Measurements from ENCODE around the gene FOXB1. TPM values are rescaled to one million over a fixed set of nuclear protein-coding genes. Genes with fewer than 3 reads are reported as not detected.

FOXB1 gene
- total RNA-seq, 1 donor from 2014 or later, result not detected

DNA sequence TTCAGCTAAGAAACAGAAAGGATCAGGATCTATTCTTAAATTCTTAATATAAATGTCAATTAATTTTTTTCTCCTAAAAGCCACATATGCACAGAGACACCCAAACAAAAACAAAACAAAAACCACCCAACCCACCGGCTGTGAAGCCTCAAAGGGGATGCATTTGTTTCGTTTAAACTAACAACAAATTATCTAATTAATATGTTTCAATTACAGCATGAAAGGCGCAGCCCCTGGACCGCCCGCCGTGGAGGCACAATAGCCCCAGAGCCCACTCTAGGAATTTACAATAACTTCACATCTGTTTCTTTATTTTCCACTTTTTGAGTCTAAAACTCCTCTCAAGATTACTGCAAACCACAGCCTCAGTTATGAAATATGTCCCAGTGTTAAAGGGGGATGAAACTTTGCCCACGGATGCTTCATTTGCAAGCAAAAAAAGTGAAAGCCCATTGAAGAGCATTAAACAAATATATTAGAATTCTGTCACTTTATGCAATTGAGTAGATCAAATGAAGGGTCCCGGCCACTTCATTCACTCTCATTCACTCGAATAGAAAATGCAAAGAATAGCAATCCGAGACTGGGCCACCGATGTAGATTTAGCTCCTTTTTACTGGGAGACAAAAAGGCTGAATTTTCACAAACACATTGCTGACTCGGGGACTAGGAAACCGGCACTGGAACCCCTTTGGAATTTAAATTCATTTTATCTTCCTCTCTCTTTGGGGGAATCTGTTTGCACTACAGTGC, 6.0 kb downstream of the FOXB1 start:
- TF ChIP-seq, protein P1, sequence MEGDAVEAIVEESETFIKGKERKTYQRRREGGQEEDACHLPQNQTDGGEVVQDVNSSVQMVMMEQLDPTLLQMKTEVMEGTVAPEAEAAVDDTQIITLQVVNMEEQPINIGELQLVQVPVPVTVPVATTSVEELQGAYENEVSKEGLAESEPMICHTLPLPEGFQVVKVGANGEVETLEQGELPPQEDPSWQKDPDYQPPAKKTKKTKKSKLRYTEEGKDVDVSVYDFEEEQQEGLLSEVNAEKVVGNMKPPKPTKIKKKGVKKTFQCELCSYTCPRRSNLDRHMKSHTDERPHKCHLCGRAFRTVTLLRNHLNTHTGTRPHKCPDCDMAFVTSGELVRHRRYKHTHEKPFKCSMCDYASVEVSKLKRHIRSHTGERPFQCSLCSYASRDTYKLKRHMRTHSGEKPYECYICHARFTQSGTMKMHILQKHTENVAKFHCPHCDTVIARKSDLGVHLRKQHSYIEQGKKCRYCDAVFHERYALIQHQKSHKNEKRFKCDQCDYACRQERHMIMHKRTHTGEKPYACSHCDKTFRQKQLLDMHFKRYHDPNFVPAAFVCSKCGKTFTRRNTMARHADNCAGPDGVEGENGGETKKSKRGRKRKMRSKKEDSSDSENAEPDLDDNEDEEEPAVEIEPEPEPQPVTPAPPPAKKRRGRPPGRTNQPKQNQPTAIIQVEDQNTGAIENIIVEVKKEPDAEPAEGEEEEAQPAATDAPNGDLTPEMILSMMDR (IDR thresholded peaks at IDR 0.05), result no peak
- DNase-seq (ENCODE audit: low spot score), result no peak
- H3K36me3 Mint-ChIP-seq (ENCODE audit: low read depth), result no peaks in the 10 kb centered on the region
- H3K9me3 Mint-ChIP-seq (ENCODE audit: low read depth), result no peaks in the 10 kb centered on the region
- peaks cover 84% of the 10 kb centered on the region for H3K27me3 Mint-ChIP-seq (ENCODE audit: low read depth)
- H3K4me3 Mint-ChIP-seq (ENCODE audit: unreplicated experiment), result no peak overlapping the region
- peaks cover 16% of the 10 kb centered on the region for H3K4me1 Mint-ChIP-seq (ENCODE audit: low read depth)
- H3K27ac Mint-ChIP-seq (ENCODE audit: unreplicated experiment), result no peak overlapping the region

DNA sequence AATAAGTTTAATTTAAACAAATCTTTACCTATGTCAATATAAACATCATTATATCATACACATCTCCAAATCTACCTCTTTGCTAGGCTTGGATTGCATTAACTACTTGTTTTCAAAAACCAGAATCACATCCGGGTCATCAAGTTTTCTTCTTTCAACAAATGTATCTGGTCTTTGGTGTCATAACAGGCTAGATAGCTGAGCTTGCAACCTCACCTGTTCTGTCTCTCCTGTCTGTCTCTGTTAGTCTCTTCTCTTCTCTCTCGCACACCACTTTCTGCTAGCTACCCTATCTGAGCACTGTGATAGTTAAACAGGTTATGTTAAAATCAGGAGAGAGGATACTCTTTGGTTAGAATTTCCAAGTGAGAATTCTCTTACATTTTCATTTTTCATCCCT, 6.7 kb downstream of the FOXB1 start:
- no peak overlapping the region for H3K27ac Mint-ChIP-seq (ENCODE audit: unreplicated experiment)
- TF ChIP-seq, protein P1 (IDR thresholded peaks at IDR 0.05), result no peak

DNA sequence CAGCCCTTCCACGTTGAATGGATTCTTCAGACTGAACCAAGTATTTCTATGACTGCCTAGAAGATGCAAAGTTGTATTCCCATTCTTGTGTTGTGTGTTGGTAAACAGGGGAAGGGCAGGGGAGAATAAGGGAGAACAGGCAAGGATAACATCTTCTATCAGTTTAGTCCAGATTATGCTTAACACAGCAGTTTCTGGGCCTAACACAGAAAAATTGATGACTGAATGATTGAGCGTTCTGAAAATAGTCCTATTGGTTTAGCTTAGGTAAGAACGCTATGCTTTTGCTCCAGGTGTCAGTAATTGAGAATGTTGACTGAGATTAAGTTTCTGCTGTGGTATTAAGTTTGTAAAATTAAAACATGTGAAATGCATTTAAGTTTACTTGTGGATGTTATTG, 8.6 kb downstream of the FOXB1 start:
- DNase-seq (ENCODE audit: low spot score), result no peak
- peaks cover 6% of the 10 kb centered on the region for H3K9me3 Mint-ChIP-seq (ENCODE audit: low read depth)
- H3K4me1 Mint-ChIP-seq (ENCODE audit: low read depth), result no peaks in the 10 kb centered on the region
- no peak overlapping the region for H3K4me3 Mint-ChIP-seq (ENCODE audit: unreplicated experiment)
- H3K27ac Mint-ChIP-seq (ENCODE audit: unreplicated experiment), result no peak overlapping the region
- peaks cover 73% of the 10 kb centered on the region for H3K27me3 Mint-ChIP-seq (ENCODE audit: low read depth)
- TF ChIP-seq, protein P1 (IDR thresholded peaks at IDR 0.05), result no peak
- no peaks in the 10 kb centered on the region for H3K36me3 Mint-ChIP-seq (ENCODE audit: low read depth)

More for the DNA sequence above, 6.7 kb downstream of the FOXB1 start:
- DNase-seq (ENCODE audit: low spot score), result no peak
- no peaks in the 10 kb centered on the region for H3K9me3 Mint-ChIP-seq (ENCODE audit: low read depth)
- H3K27me3 Mint-ChIP-seq (ENCODE audit: low read depth), result peaks cover 83% of the 10 kb centered on the region
- H3K36me3 Mint-ChIP-seq (ENCODE audit: low read depth), result no peaks in the 10 kb centered on the region
- no peak overlapping the region for H3K4me3 Mint-ChIP-seq (ENCODE audit: unreplicated experiment)
- H3K4me1 Mint-ChIP-seq (ENCODE audit: low read depth), result peaks cover 9% of the 10 kb centered on the region

DNA sequence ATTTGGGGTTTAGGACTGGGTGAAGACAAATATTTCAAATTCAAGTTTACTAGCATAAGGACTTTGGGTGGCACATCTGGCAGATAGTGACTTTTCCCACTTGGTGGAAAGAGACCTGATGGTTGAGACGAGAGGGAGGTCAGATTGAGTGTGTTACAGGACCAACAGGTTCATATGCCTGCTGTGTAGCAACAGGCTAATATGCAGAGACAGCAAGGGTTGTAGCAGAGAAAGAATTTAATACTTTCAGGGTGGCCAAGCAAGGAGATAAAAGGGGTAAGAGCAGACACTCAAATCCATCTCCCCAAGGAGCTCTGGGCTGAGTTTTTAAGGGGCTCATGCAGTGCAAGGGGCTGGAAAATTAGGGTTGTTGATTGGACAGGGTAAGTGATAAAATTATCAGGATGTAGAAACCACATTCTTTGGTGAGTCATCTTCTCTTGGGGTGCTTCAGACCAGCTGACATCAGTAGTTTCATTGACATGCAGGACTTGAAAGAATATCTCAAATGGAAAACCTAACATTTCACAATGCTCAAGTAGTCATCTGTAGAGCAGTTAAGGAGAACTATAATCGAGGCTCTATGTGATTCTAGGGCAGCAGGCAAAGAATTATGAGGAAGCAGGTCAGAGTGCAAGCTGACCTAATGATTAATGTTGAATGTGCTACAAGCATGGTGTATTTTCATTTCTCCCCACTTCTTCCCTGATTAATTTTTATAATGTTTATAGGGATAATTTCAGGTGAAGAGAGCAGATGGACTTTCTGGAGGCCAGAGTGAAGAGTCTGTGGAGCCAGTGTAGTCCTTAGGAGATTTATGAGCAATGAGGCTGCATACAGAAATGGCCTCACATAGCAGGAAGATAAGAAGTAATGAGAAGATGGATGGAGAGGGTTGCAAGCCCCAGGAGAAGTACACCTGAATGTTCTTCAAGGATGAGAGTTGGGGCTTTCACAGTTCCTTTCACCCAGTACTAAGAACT, 13.7 kb downstream of the FOXB1 start:
- DNase-seq (ENCODE audit: low spot score), result no peak
- H3K4me1 Mint-ChIP-seq (ENCODE audit: low read depth), result no peaks in the 10 kb centered on the region
- no peak overlapping the region for H3K27ac Mint-ChIP-seq (ENCODE audit: unreplicated experiment)
- H3K27me3 Mint-ChIP-seq (ENCODE audit: low read depth), result peaks cover 50% of the 10 kb centered on the region
- TF ChIP-seq, protein P1 (IDR thresholded peaks at IDR 0.05), result no peak
- H3K9me3 Mint-ChIP-seq (ENCODE audit: low read depth), result peaks cover 9% of the 10 kb centered on the region
- H3K36me3 Mint-ChIP-seq (ENCODE audit: low read depth), result no peaks in the 10 kb centered on the region
- no peak overlapping the region for H3K4me3 Mint-ChIP-seq (ENCODE audit: unreplicated experiment)

DNA sequence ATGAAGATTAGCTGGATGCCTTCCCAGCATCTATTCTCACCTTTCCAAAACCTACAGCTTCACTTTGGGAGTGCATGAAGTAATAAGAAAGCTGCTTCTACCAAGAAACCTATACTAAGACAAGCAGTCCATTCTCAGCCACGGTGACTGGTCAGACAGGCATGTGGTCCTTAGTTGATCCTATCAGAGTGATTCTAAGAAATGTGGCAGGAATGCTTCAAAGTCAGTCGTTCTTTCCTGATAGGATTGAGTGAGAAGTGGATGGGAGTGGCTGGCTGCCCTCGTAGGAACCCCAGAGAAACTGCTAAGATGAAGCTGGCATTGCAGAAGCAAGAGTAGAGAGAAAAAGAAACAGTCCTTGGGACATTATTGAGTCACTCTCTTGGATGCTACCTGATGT, 16.6 kb downstream of the FOXB1 start:
- peaks cover 9% of the 10 kb centered on the region for H3K9me3 Mint-ChIP-seq (ENCODE audit: low read depth)
- no peak for DNase-seq (ENCODE audit: low spot score)
- H3K36me3 Mint-ChIP-seq (ENCODE audit: low read depth), result no peaks in the 10 kb centered on the region
- H3K27me3 Mint-ChIP-seq (ENCODE audit: low read depth), result peaks cover 40% of the 10 kb centered on the region
- H3K4me3 Mint-ChIP-seq (ENCODE audit: unreplicated experiment), result no peak overlapping the region
- H3K27ac Mint-ChIP-seq (ENCODE audit: unreplicated experiment), result no peak overlapping the region
- TF ChIP-seq, protein P1 (IDR thresholded peaks at IDR 0.05), result no peak
- no peaks in the 10 kb centered on the region for H3K4me1 Mint-ChIP-seq (ENCODE audit: low read depth)

Measured in chondrocyte (in vitro differentiated cells).